HL-60 (cell line): Measurements from ENCODE around the gene CTRB2.

ENCODE experiments used
- CTCF ChIP-seq: IDR thresholded peaks from one replicate; pipeline ENCODE4 v1.5.1; 2011; ENCODE audit warnings: low read length, control low read depth, inconsistent platforms; ENCODE audit not compliant: insufficient read depth
- GABPA ChIP-seq: IDR thresholded peaks from 2 replicates; pipeline ENCODE4 v1.6.1; 2012; ENCODE audit warnings: low read depth

GRCh38 chr16:75238853-75239541 is 32.0 kb upstream of the CTRB2 start:
- TF ChIP-seq CTCF (no peak), GABPA (no peak)
